GM19025 (cell line): ENCODE data around the gene CSF2RB.

Experiments used
- ATAC-seq: cut with Tn5 transposase; IDR thresholded peaks from one replicate; pipeline ENCODE4 v1.9.1; 2021; ENCODE audit warnings: mild to moderate bottlenecking, low read depth, moderate library complexity; ENCODE audit not compliant: unreplicated experiment

CSF2RB gene

DNA sequence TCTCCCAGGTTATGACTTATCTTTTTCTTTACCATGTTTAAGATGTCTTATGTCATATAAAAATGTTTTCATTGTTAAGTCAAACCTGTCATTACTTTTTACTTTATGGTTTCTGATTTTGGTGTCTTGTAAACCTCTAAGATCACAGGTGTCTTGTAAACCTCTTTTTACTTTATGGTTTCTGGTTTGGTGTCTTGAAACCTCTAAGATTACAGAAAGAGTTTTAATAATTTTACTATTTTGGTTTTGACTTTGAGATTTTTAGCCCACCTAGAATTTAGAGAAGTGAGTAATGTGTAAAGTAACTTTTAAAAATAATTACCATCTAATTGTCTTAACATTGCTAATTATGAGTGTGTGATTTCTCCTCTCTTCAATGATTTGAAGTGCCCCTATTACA, 2.6 kb downstream of the CSF2RB start:
- no peak for ATAC-seq

DNA sequence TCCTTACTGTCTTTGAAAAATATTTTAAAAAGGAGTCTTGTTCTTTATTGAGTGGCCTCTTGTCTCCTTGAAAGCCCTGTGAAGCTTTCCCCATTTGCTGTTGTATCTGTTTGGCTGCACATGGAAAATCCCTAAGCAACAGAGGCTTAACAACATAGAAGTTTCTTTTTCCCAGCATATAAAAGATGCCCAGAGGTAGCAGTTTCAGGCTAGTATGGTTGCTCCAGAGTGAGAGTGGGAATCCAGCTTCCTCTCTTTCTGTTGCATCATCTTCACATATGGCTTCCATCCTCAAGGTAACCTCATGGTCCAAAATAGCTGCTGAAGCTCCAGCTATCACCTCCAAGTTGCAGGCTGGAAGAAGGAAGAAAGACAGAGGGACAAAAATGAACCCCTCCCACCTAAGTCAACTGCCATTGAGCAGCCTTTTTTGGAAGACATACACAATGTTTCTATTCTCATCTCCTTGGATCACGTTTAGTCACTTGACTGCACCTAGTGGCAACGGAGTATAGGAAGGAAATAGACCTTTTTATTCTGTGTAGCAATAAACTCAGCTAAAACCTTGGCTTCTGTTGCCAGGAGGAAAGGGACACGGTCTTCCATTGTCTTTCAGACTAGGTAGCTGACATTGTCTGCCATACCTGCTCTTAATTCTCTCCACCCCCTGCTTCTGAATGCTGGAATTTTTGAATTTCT, 5.3 kb downstream of the CSF2RB start:
- no peak for ATAC-seq

DNA sequence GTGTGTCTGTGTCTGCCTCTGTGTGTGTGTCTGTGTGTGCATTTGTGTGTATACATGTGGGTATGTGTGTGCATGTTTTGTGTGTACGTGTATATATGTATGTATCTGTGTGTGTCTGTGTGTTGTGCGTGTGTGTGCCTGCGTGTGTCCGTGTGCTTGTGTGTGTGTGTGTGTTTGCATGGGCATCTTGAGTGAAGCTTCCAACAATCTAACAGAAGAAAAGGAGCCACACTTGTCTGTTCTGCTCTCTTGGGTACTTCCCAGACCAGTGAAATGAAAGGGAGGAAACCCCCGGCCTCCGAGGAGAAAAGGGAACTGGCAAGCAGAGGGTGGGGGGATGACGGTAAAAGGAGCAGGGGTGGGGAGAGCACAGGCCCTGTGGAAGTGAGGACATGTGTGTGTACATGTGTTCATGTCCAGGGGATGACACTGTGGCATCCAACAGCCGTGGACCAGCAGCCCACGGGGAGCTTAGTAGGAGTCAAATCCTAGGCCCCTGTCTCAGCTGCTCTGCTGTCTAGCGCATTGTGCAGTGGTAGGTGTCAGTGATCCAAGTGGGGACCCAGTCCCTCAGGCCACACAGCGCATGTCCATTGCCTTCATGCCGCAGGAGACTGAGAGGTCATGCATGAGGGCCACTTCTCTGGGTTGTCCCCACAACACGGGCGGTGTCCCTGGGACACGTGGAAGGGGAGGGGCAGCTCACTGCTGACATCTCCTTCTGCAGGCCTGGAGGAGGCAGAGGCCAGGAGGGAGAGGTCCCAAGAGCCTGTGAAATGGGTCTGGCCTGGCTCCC, 8.1 kb downstream of the CSF2RB start:
- ATAC-seq: no peak

DNA sequence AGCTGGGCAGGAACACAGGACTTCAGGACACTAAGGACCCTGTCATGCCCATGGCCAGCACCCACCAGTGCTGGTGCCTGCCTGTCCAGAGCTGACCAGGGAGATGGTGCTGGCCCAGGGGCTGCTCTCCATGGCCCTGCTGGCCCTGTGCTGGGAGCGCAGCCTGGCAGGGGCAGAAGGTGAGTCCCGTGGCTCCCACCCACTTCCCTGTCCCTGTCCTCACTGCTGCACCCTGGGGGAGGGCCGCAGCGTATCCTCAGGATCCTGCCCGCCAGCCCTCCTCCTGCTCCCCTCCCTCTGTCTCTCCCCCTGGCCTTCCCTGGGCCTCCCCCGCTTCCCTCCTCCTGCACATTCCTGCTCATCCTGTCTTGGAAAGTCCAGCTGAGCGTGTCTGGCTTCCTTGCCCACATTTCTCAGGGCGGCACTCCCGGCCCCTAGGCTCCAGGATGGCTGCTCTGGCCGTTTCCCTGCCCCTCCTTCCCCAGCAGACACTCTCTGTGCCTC, 8.7 kb downstream of the CSF2RB start:
- ATAC-seq: no peak

DNA sequence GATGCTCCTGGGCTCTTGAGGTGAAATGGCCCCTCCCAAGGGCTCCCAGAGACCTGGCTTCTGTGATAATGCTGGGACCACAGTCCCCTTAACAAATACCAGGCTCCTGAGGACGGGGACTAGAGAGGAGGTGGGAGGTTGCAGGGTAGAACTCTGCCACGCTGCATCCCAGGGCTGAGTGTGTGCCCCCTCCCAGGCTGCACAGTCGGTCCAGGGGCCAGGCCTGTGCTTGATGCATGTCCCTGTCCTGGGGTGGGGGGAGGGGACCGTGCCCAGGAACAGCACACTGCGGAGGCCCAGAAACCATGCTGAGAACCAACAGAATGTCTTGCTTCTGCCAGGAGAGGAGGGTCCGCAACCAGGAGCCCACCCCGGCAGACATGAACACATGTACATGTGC, 9.3 kb downstream of the CSF2RB start:
- no peak for ATAC-seq

DNA sequence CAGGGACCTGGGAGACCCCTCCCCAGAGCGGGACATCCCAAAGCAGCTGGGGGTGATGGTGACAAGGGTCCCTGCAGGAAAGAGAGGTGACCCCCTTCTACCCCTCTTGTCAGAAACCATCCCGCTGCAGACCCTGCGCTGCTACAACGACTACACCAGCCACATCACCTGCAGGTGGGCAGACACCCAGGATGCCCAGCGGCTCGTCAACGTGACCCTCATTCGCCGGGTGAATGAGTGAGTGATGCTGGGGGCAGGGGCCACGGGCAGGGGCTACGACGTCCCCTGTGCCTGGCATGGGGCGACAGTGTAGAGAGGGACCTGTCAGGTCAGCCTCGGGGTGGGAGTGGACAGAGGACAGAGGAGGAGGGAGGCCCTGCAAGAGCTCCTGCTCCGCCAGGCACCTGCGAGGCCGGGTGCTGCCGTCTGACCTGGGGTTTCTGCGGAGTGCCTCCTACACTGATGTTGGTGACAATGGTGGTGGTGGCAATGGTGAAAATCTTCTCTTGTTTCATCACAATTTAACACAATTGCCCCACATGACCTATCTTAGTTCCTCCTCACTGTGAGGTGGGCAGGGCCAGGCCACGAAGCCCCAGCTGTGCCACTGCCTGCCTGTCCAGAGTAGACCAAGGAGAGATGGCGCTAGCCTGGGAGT, 9.8 kb downstream of the CSF2RB start:
- no peak for ATAC-seq

DNA sequence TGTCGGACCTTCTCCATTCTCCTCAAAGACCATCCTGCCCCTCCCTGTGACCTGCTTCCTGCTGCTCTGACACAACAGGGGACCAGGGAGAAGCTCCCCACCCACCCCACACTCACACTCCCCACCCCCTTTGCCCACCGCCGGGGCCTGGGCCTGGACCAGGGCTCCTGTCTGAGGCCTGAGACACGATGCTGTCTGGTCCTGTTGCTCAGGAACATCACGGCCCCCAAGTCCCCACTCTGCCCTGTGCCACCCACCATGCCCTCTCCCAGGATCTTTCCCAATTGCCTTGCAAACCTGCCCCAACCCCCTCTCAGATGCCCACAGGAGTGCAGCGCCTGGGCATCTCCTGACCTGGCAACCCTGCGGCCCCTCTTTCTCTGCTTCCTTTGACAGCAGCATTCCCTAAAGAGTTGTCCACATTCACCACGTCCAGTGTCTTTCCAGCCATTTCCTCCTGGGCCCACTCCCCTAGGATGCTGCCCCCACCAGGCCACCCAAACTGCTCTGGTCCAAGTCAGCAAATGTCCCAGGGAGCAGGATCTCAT, 10.8 kb downstream of the CSF2RB start:
- no peak for ATAC-seq

DNA sequence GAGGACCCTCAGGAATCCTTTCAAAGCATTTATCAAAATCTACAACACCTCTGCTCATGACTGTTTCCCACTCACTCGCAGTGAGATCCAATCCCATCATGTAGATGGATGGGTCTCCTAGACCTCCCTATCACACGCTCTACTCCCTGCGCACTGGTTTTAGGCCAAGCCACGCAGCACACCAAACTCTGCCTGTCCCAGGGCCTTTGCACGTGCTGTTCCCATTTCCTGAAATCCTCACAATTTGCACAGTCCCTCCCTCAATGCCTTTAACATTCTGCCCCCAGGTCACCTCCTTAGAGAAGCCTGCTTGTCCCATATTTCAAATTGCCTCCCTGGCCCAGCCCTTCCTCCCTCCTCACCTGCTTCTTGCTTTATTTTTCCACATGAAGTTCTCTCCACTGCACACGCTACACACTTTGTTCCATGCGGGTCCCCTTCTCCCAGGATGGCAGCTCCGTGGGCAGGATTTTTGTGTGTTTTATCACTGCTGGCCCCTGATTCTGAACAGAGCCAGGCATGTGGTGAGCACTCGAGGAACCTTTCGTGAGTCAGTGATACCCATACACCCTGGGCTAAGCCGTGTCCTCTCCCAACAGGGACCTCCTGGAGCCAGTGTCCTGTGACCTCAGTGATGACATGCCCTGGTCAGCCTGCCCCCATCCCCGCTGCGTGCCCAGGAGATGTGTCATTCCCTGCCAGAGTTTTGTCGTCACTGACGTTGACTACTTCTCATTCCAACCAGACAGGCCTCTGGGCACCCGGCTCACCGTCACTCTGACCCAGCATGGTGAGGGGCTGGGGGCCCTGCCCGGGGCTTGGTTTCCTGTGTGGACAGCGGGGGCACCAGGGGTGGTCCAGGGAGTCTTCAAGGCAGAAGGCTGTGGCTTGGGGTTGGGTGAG, 12.2 kb downstream of the CSF2RB start:
- ATAC-seq: no peak

DNA sequence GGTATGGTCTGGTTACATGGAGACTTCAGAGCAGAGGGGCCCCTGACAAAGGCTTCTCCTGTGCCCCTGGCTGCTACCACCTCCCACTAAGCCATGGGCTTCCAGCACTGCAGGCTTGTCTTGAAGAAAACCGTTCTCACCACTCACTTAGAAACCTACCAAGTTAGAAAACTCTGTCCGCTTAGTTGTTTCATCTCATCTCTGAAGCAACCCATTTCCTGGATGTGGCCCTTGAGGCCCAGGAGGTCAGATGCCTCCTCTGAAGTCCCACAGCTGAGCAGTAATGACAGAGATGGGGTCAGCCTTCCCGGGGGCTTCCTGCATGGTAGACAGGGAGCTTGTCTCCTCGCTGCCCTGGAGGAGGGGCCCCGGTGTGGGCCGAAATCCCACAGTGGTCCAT, 12.9 kb downstream of the CSF2RB start:
- ATAC-seq: no peak

DNA sequence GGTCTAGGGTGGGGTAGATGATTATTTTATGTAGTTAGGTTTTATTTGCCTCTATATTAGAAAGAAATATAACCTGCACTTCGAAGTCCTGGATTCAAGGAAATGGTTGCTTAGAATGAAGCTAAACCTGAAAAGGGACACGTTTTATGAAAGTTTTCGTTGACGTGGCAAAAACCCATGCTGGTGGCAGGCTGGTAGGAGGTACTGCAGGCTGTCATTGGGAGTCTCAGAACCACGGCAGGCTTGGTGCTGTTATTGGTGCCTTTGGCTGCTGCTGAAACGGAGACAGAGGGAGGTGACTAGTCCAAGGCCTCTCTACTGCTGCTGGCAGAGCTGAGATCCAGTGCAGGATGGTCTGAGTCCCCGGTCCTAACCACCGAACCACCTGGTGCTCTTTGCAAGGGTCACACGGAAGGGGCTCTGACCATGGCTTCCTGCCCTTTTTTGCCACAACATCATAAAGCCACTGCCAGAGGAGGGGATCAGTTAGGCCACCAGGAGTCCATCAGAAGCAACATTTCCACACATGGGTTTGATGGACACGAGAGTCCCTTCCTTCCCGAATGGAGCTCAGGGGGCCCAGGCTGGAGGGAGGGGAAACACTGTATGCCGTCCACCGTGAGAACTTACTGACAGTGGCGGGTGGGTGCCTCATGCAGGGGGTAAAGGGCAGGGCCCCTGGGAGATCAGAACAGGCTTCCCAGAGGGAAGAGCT, 13.4 kb downstream of the CSF2RB start:
- ATAC-seq: no peak

DNA sequence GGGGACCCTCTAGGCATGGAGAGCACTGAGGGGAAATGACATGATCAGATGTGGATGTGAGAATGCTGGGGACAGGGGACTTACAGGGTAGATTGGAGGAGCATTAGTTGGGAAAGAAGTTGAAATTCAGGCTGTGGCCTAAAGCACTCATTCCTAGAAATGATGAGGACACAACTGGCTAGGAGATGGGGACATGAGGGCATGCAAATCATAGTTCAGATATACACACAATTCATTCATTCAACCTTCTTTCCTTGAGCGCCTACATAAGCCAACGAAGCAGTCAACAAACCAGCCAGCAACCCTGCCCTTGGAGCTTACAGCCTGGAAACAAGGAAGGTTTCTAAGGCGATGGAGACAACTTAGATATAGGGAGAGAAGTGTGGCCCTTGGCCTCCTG, 14.2 kb downstream of the CSF2RB start:
- no peak for ATAC-seq

DNA sequence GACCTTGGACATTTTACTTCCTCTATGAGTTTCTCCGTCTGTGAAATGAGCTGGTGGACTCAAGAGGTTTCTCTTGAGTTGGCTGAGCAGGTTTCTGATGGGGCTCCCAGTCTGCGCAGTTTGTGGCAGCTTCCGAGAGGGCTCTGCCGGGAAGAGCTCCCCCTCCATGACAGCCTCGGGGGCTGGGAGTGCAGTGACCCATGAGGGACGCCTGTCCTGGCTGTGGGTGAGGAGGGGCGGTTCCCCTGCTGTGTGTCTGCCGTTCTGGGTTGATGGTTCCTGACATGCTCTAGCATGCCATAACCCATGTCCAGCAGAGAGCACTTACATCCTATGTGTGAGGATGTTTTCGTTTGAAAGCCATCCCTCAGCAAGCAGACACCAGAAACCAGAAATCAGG, 14.8 kb downstream of the CSF2RB start:
- ATAC-seq: no peak

DNA sequence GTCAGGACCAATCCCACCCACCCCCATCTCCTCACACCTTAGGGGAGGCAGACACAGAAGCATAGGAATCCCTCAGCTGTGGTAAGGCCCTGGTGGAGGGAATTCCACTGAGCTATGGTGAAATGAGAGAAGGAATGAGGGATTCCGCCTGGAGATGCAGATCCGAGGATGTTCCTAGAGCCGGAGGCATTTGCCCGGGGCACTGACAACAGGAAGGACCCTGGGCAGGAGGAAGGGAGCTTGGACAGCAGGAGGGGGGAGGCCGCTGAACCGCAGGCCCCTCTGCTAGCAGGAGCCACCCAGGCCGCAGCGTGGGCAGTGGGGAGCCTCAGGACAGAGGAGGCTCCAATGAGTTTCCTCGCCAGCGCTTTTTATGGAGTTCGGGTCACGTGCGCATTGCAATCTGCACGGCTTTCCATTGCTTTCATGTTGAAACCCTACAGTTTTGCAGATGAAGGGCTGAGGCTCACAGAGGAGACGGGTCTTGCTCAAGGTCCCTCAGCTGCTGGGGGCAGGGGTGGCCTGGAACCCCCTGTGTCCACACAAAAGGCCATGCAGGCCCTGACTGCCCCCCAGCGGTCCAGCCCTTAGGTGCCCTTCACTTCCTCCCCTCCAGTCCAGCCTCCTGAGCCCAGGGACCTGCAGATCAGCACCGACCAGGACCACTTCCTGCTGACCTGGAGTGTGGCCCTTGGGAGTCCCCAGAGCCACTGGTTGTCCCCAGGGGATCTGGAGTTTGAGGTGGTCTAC, 15.5 kb downstream of the CSF2RB start:
- ATAC-seq: no peak

DNA sequence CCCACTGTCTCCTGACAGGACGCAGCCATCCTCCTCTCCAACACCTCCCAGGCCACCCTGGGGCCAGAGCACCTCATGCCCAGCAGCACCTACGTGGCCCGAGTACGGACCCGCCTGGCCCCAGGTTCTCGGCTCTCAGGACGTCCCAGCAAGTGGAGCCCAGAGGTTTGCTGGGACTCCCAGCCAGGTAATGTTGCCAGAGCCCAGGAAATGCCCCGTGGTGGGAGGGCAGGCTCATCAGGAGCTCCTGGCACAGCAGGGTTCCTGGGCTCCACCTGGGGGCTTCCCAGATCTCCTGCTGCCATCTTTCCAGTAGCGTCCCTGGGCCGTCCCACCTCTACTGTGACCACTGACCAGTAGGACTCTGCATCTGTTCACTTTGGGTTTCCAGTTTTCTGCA, 16.2 kb downstream of the CSF2RB start:
- ATAC-seq: no peak

DNA sequence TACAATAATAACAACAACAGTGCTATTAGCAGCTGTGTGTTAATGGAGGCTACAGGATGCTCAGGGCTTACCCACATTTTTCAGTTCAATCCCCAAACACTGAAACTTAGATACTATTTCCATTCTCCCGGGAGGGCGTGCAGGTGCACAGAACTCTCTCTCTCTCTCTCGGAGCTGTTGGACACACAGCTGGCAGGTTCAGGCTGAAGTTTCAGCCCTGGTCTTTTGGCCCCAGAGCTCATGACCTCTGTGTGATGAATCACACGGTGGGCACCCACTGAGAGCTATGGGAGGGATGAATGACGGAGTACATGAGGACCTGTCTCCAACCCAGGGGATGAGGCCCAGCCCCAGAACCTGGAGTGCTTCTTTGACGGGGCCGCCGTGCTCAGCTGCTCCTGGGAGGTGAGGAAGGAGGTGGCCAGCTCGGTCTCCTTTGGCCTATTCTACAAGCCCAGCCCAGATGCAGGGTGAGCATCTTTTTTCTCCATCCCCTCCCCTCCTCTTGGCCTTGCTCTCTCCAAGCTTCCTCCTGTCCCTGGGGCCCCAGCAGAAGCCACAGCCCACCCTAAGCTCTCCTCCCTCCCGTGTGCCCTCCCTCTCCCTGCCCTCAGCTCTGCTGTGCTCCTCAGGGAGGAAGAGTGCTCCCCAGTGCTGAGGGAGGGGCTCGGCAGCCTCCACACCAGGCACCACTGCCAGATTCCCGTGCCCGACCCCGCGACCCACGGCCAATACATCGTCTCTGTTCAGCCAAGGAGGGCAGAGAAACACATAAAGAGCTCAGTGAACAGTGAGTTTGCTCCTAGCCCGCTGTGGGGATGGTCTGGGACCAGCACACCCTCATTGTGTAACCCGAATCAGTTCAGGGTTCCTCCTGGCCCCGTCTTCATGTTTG, 16.9 kb downstream of the CSF2RB start:
- no peak for ATAC-seq

DNA sequence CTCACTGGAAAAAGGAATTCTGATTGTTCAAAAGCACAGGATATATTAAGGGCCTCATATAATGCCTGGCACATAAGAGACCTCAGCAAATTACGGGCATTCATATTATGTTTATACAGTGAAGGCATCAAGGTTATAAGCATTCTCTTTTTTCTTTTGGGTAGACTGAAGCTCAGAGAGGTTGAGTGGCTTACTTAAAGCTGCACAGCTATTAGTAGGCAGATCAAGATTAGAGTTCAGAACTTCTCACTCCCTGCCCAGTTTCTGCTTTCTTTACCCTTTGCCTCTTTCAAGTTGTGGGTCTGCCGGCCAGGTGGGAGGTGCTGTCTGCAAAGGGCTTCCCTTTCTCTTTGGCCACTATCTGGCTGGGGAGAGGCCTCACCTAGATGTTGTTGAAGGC, 18.0 kb downstream of the CSF2RB start:
- no peak for ATAC-seq

DNA sequence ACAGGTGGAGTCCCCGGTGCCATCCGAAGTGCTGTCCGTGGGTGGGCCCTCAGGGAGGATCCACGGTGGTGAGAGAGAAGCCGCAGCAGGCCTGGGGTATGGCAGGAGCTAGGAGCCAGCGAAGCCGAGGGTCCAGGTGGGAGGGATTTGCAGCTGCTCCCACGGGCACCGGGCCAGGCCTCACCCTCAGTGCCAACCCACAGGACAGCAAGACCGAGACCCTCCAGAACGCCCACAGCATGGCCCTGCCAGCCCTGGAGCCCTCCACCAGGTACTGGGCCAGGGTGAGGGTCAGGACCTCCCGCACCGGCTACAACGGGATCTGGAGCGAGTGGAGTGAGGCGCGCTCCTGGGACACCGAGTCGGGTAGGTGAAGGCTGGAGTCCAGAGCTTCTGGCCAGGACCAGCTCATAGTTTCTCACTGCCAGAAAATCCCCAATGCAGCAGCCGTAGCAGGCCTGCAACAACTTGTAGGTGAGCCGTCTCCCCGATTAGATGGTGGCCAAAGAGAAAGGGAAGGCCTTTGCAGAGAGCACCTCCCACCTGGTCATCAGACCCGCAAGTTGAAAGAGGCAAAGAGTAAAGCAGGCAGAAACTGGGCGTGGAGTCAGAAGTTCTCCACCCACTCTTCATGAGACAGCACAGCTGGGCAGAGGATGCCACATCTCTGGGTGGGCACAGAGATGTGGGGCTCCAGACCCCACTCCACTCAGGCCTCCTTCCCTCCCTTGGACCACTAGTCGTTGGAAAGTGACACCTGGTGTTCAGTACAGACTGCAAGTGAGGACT, 20.4 kb downstream of the CSF2RB start:
- no peak for ATAC-seq
